Heart left ventricle (tissue), 13 donors: Measurements from ENCODE around the gene CIAO2A.

ENCODE experiments used
- CTCF ChIP-seq, 12 donors: fragments of 200-600 bp; sonication (generic) in 4 of 12; IDR thresholded peaks; one replicate each; pipeline versions ENCODE4 v1.5.0 to v1.8.0; 2018 to 2022; ENCODE audit warnings: antibody characterized with exemption in 12 of 12, mild to moderate bottlenecking in 5 of 12
- POLR2A ChIP-seq, 2 donors: fragments of 450-650 bp; IDR thresholded peaks; one replicate each; pipeline ENCODE4 v1.6.1; 2017; ENCODE audit warnings: antibody characterized with exemption in 2 of 2, mild to moderate bottlenecking in 2 of 2, moderate library complexity in 2 of 2
- donor health status: ischemic (EF 13 %, LVEDD 7.1; RV severe dilation, severe dysfunction).
- donor health status: DM: no; HTN: yes; CAD: no.
- donor health status: DM: no; HTN: no; CAD: no.
- donor health status: ischemic (EF 25% LVEDD 6.9; RV normal size, moderate dysfunction).
- donor health status: ischemic (EF 25% LVEDD 5.7; RV mildly dilated, moderate dysfunction).
- donor health status: ischemic (EF 35%, LVEDD 5.7; RV mildly dilated, moderate dysfunction).
- donor health status: nonischemic (EF 11% LVEDD 7.7; RV severe dilation, severe dysfunction).
- donor health status: DM: yes; HTN: yes; CAD: no.
- donor health status: PGD.
- donor health status: ischemic (EF 29% LVEDD 5.4; RV normal size, mild dysfunction).
- donor health status: nonischemic (EF 23%, LVEDD 6.1; RV moderate dilation, normal function).

- TF ChIP-seq POLR2A (IDR thresholded peaks at IDR 0.05) (no peak), CTCF (IDR thresholded peaks at IDR 0.05) (no peak)
Observed at GRCh38 chr15:64029110-64029509, 64.5 kb downstream of the CIAO2A start.
